ENCODE measurements around the gene ZCCHC24.

The ZCCHC24 gene

GRCh38 chr10:79476645-79477044 lies 31.2 kb upstream of the ZCCHC24 start:
- H3K36me3 ChIP-seq (ENCODE audit: control insufficient read depth in 1 of 2, insufficient read depth in 2 of 2, low read length in 2 of 2) = no peaks in the 10 kb centered on the region
- no peak overlapping the region for H2AK5ac ChIP-seq (ENCODE audit: low read length)
- H3K4ac ChIP-seq (ENCODE audit: low read depth, low read length) = no peak overlapping the region
- H3K4me2 ChIP-seq (ENCODE audit: low read length) = no peak overlapping the region
- no peak for DNase-seq
- H2BK12ac ChIP-seq (ENCODE audit: low read length) = no peak overlapping the region
- no peaks in the 10 kb centered on the region for H3K79me2 ChIP-seq (ENCODE audit: control insufficient read depth, insufficient read depth, low read length, poor library complexity)
- no peaks in the 10 kb centered on the region for H3K79me1 ChIP-seq (ENCODE audit: low read length)
- H2AFZ ChIP-seq (ENCODE audit: insufficient read depth, low read length, poor library complexity) = no peak overlapping the region
- H3K18ac ChIP-seq (ENCODE audit: low read length) = no peak overlapping the region
- no peak overlapping the region for H3K27ac ChIP-seq (ENCODE audit: low read depth, low read length)
- H4K91ac ChIP-seq (ENCODE audit: low read depth, low read length) = no peak overlapping the region
- no peak overlapping the region for H4K12ac ChIP-seq (ENCODE audit: low read depth, low read length)
- H3K4me3 ChIP-seq (ENCODE audit: low read depth, low read length) = no peak overlapping the region
- no peaks in the 10 kb centered on the region for H3K27me3 ChIP-seq (ENCODE audit: insufficient read depth, low read length)
- no peaks in the 10 kb centered on the region for H3K4me1 ChIP-seq (ENCODE audit: control insufficient read depth in 1 of 2, insufficient read depth in 2 of 2, low read length in 2 of 2)
- H4K8ac ChIP-seq (ENCODE audit: low read depth, low read length) = no peak overlapping the region
- H3K14ac ChIP-seq (ENCODE audit: low read length) = no peak overlapping the region
- no peak overlapping the region for H3K23ac ChIP-seq (ENCODE audit: low read length)
- H2BK120ac ChIP-seq (ENCODE audit: insufficient read depth, low read length, poor library complexity) = no peak overlapping the region
- H3K9me3 ChIP-seq (ENCODE audit: insufficient read depth, low read depth, low read length) = no peaks in the 10 kb centered on the region
- H3K9ac ChIP-seq (ENCODE audit: low read length) = no peak overlapping the region
- no peak overlapping the region for H2BK5ac ChIP-seq (ENCODE audit: low read depth, low read length, poor library complexity)

GRCh38 chr10:79475877-79476276 lies 30.5 kb upstream of the ZCCHC24 start:
- Histone ChIP-seq H3K4ac (ENCODE audit: low read depth, low read length) (no peak overlapping the region), H2AK5ac (ENCODE audit: low read length) (no peak overlapping the region), H3K4me3 (ENCODE audit: low read depth, low read length) (no peak overlapping the region), H4K12ac (ENCODE audit: low read depth, low read length) (no peak overlapping the region), H3K18ac (ENCODE audit: low read length) (no peak overlapping the region), H3K79me2 (ENCODE audit: control insufficient read depth, insufficient read depth, low read length, poor library complexity) (no peaks in the 10 kb centered on the region), H3K9me3 (ENCODE audit: insufficient read depth, low read depth, low read length) (no peaks in the 10 kb centered on the region), H3K23ac (ENCODE audit: low read length) (no peak overlapping the region), H2BK120ac (ENCODE audit: insufficient read depth, low read length, poor library complexity) (no peak overlapping the region), H3K14ac (ENCODE audit: low read length) (no peak overlapping the region), H2AFZ (ENCODE audit: insufficient read depth, low read length, poor library complexity) (no peak overlapping the region), H3K36me3 (ENCODE audit: control insufficient read depth in 1 of 2, insufficient read depth in 2 of 2, low read length in 2 of 2) (no peaks in the 10 kb centered on the region), H3K79me1 (ENCODE audit: low read length) (no peaks in the 10 kb centered on the region), H2BK12ac (ENCODE audit: low read length) (no peak overlapping the region), H3K4me2 (ENCODE audit: low read length) (no peak overlapping the region), H3K4me1 (ENCODE audit: control insufficient read depth in 1 of 2, insufficient read depth in 2 of 2, low read length in 2 of 2) (no peaks in the 10 kb centered on the region), H2BK5ac (ENCODE audit: low read depth, low read length, poor library complexity) (no peak overlapping the region), H4K91ac (ENCODE audit: low read depth, low read length) (no peak overlapping the region), H3K27me3 (ENCODE audit: insufficient read depth, low read length) (no peaks in the 10 kb centered on the region), H3K27ac (ENCODE audit: low read depth, low read length) (no peak overlapping the region), H3K9ac (ENCODE audit: low read length) (no peak overlapping the region), H4K8ac (ENCODE audit: low read depth, low read length) (no peak overlapping the region)
- no CpG with 5 or more reads among the region's 3 CpGs for WGBS (ENCODE audit: extremely low coverage, insufficient coverage, insufficient read length)
- DNase-seq = no peak

- H3K4me1 ChIP-seq (ENCODE audit: control insufficient read depth in 1 of 2, insufficient read depth in 2 of 2, low read length in 2 of 2) = no peaks in the 10 kb centered on the region
- no peak overlapping the region for H2BK12ac ChIP-seq (ENCODE audit: low read length)
- no peak overlapping the region for H2BK5ac ChIP-seq (ENCODE audit: low read depth, low read length, poor library complexity)
- H3K23ac ChIP-seq (ENCODE audit: low read length) = no peak overlapping the region
- no peak overlapping the region for H2AK5ac ChIP-seq (ENCODE audit: low read length)
- no peak overlapping the region for H3K4ac ChIP-seq (ENCODE audit: low read depth, low read length)
- no peak overlapping the region for H4K12ac ChIP-seq (ENCODE audit: low read depth, low read length)
- H3K27me3 ChIP-seq (ENCODE audit: insufficient read depth, low read length) = no peaks in the 10 kb centered on the region
- no peak overlapping the region for H2BK120ac ChIP-seq (ENCODE audit: insufficient read depth, low read length, poor library complexity)
- no peaks in the 10 kb centered on the region for H3K79me2 ChIP-seq (ENCODE audit: control insufficient read depth, insufficient read depth, low read length, poor library complexity)
- no peak overlapping the region for H4K91ac ChIP-seq (ENCODE audit: low read depth, low read length)
- no peak overlapping the region for H3K4me3 ChIP-seq (ENCODE audit: low read depth, low read length)
- no peak overlapping the region for H4K8ac ChIP-seq (ENCODE audit: low read depth, low read length)
- H3K9ac ChIP-seq (ENCODE audit: low read length) = no peak overlapping the region
- no peaks in the 10 kb centered on the region for H3K79me1 ChIP-seq (ENCODE audit: low read length)
- H3K14ac ChIP-seq (ENCODE audit: low read length) = no peak overlapping the region
- WGBS (ENCODE audit: extremely low coverage, insufficient coverage, insufficient read length) = no CpG with 5 or more reads among the region's 7 CpGs
- no peak overlapping the region for H3K27ac ChIP-seq (ENCODE audit: low read depth, low read length)
- no peak overlapping the region for H3K4me2 ChIP-seq (ENCODE audit: low read length)
- H3K18ac ChIP-seq (ENCODE audit: low read length) = no peak overlapping the region
- no peak overlapping the region for H2AFZ ChIP-seq (ENCODE audit: insufficient read depth, low read length, poor library complexity)
- H3K9me3 ChIP-seq (ENCODE audit: insufficient read depth, low read depth, low read length) = no peaks in the 10 kb centered on the region
- no peak for DNase-seq
- no peaks in the 10 kb centered on the region for H3K36me3 ChIP-seq (ENCODE audit: control insufficient read depth in 1 of 2, insufficient read depth in 2 of 2, low read length in 2 of 2)
These were observed 29.8 kb upstream of the ZCCHC24 start for GRCh38 chr10:79475119-79475653.

- Histone ChIP-seq H3K9me3 (ENCODE audit: insufficient read depth, low read depth, low read length) (no peaks in the 10 kb centered on the region), H3K14ac (ENCODE audit: low read length) (no peak overlapping the region), H4K12ac (ENCODE audit: low read depth, low read length) (no peak overlapping the region), H2BK5ac (ENCODE audit: low read depth, low read length, poor library complexity) (no peak overlapping the region), H3K18ac (ENCODE audit: low read length) (no peak overlapping the region), H3K36me3 (ENCODE audit: control insufficient read depth in 1 of 2, insufficient read depth in 2 of 2, low read length in 2 of 2) (no peaks in the 10 kb centered on the region), H3K27ac (ENCODE audit: low read depth, low read length) (no peak overlapping the region), H2AFZ (ENCODE audit: insufficient read depth, low read length, poor library complexity) (no peak overlapping the region), H3K9ac (ENCODE audit: low read length) (no peak overlapping the region), H3K4me1 (ENCODE audit: control insufficient read depth in 1 of 2, insufficient read depth in 2 of 2, low read length in 2 of 2) (no peaks in the 10 kb centered on the region), H3K4ac (ENCODE audit: low read depth, low read length) (no peak overlapping the region), H2BK120ac (ENCODE audit: insufficient read depth, low read length, poor library complexity) (no peak overlapping the region), H3K4me2 (ENCODE audit: low read length) (no peak overlapping the region), H3K27me3 (ENCODE audit: insufficient read depth, low read length) (no peaks in the 10 kb centered on the region), H2AK5ac (ENCODE audit: low read length) (no peak overlapping the region), H2BK12ac (ENCODE audit: low read length) (no peak overlapping the region), H3K23ac (ENCODE audit: low read length) (no peak overlapping the region), H3K79me2 (ENCODE audit: control insufficient read depth, insufficient read depth, low read length, poor library complexity) (no peaks in the 10 kb centered on the region), H4K91ac (ENCODE audit: low read depth, low read length) (no peak overlapping the region), H4K8ac (ENCODE audit: low read depth, low read length) (no peak overlapping the region), H3K79me1 (ENCODE audit: low read length) (no peaks in the 10 kb centered on the region), H3K4me3 (ENCODE audit: low read depth, low read length) (no peak overlapping the region)
- no CpG with 5 or more reads among the region's 5 CpGs for WGBS (ENCODE audit: extremely low coverage, insufficient coverage, insufficient read length)
- no peak for DNase-seq
These were observed 28.2 kb upstream of the ZCCHC24 start for GRCh38 chr10:79473496-79474095.

Data from trophoblast cell (in vitro differentiated cells and primary cell).